GM19099 (cell line): ENCODE measurements around the gene CLSTN2.

Experiments
- POLR2A ChIP-seq: IDR thresholded peaks from 3 replicates; pipeline ENCODE4 v1.6.1; 2011; ENCODE audit warnings: low read depth; ENCODE audit not compliant: insufficient read length; ENCODE audit errors: extremely low read depth

The CLSTN2 gene

DNA sequence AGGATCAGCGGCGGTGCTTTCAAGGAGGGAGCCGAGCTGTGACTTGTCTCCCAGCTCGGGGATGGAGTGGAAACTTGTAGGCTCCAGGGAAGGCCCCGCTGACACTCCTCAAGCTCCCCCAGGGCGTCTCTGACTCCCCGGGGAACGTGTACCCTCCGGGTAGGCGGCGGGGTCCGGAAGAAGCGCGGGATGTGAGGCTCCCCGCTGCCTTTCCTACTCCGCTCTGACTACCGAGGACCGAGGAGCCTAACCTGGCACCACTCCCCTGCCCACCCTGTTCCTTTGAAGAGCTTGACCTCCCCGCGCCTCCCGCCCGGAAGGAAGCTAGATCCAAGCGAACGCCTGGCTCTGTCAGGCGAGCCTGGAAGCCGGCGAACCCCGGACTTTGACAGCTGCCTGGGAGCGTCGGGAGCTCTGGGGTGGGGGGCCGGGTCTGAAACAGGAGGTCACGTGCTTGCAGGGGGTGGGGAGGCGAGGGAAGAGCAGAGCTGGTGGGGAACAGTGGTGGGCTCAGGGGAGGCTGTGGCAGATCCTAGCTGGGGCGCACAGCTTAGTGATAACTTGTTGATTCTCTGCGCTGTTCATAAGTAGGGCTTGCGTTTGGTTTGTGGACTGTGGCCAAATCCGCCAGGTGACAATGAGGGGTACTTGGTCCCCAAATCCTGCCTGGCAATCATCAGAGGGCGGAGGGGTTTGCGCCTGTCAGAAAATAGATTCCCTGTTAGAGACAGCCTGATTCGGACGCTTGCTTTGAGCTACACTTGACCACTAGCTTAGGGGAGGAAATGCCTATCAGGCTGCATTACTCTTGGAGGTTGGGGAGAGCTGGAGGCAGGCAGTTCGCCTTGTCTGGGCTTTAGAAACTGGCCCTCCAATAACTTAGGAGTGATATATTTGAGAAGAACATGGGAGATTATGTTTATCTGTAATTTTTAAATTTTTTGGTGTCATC, 1.2 kb downstream of the CLSTN2 start:
- no peak for TF ChIP-seq POLR2A

DNA sequence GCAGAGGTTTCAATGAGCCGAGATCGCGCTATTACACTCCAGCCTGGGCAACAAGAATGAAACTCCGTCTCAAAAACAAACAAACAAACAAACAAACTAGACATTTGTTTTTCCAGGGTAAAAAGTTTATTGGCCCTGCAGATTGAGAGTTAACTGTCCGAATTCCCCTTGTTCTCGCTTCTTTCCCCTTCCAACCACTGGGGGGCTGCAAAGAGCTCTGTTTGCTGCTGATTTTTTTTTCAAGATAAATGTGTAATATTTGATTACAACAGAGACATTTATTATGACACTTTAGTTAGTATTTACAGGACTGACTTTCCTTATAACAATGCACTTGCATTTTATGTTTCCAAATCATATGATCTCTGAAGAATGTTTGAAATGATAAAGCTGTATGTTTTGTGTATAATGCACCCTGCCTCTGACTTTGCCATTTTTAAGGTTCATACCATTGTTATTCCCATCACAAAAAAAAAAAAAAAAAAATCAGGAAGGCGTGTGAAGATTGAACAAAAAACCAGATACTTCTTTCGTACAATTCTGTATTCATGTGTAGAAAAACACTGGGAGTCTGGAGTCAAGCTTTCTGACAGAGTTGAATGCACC, 2.8 kb downstream of the CLSTN2 start:
- no peak for TF ChIP-seq POLR2A

DNA sequence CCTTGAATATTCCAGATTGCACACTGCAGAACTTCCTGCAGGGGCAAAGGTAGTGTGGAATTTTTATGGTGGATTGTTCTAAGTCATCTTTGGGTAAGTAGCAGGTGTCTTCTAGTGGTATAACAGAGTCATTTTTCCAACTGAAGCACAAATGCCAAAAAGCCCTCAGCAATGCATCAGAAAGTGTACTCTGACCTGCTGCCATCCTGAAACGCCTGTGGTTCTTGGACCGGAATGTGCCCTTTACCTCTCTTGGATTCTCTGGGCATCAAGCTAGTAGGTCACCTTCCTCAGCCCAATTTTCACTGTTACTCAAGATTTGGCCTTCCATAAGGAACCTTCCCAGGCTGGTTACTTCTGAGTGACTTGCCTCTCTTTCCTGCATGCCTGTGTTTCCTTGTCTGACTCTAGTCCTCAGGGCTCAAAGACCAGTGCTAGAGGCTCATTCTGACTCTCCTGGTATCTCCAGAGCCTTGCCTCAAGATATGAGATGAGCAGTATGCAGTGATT, 4.8 kb downstream of the CLSTN2 start:
- no peak for TF ChIP-seq POLR2A

DNA sequence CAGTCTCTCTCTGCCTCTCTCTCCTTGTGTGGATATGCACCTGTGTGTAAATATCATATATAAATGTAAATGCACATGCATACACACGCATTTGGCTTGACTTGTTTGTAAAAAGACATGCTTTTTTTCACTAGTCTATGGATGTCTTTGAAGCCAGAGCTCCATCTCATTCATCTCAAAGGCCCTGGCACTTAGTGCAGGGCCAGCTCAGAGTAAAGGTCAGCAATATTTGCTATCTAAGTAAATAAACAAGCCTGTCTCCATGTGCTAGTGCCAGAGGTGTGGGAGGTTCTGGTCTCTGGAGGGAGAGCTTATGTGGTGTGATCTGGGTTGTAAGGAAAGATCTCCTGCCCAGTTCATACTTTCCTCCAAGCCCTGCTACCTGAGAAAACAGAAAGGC, 5.6 kb downstream of the CLSTN2 start:
- no peak for TF ChIP-seq POLR2A

DNA sequence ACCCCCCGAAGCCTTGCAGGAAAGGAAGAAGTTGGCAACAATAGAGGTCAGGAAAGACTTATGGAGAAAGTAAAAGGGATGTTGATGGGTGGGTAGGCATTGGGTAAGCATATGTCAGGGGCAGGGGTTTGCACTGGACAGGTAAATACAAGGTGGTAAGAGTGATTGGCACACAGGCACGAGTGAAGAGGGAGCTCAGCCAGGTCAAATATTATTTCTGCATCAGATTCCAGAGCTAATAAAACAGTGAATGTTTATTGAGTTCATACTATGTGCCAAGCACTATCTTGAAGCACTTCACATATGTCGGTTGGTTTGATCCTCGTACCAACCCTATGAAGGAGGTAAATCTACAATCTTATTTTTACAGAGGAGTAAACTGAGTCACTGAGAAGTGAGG, 6.6 kb downstream of the CLSTN2 start:
- no peak for TF ChIP-seq POLR2A

DNA sequence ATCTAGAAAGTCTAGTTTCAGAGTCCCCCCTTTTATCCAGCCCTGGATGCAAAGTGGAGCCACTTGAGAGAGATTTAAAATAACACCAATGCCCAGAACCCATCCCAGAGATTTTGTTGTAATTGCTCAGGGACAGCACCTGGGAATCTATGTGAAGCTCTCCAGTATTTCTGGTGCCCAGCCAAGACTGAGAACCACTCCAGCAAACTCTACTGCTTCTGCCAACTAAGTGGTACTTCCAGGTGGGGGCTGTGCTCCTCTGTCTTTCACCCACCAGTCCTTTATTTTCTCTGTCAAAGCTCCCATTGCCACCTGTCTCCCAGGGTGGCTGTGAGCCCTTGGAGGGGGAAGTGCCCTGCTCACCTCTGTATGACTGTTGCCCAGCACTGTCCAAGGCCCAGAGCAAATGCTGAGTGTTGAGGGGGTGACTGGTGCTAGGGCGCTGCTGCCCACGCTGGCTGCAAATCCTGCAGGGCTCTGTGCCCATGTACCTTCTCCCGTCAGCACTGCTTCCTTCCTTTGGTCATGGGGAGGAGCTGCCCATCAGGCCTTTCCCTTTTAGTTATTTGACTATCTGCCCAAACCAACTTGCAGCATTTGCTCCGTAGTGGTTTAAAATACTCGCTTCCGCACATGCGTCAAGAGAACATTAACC, 9.4 kb downstream of the CLSTN2 start:
- TF ChIP-seq POLR2A: no peak

DNA sequence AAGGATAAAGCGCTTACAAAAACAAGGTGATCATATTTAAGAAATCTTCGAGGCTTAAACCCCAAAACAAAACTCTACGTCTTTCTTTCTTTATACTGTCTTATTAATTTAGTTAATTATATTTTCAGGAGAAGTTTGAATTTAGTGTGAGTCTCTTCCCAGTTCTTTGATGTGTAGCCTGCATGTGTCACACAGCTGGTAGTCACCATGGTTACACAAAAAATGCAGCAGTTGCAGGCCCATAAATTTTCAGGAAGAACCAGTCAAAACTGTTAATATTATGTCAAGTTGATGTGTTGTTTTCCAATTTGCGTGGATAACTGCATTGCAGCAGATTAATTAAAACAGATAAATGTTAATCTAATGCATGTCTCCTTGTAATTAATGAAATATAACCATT, 10.4 kb downstream of the CLSTN2 start:
- no peak for TF ChIP-seq POLR2A

DNA sequence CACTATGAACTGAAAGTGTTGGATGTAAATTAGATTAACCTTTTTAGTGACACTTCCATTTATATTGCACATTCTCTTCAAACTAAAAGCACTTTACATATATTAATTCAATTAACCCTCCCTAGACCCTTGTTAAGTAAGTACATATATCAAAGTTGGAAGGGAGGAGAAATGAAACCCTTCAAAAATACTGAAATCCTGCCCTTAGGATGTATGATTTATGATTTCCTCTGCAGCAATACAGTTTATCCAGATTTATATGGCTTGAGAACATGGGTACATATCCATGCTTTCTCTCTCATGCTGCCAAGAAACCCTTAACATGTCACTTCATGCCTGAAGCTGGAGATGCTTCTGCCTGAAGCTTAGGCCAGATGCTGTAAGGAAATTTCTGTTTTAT, 11.0 kb downstream of the CLSTN2 start:
- TF ChIP-seq POLR2A: no peak

DNA sequence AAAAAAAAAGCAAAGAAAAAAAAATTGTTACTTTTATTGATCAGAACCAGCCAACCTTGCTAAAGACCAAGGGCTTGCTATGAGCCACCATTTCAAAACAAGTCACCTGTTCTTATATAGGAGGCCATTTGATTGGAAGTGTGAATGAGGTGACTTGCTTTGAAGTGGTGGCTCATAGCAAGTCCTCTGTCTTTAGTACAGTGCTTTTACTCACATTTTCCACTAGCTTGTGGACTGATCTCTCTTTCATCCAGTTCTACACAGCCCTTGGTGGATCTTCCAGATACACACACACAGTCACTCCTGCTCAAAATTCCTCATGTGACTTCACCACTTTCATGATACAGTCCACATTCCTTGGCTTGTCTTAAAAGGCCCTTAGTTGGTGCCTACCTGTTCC, 13.5 kb downstream of the CLSTN2 start:
- no peak for TF ChIP-seq POLR2A

DNA sequence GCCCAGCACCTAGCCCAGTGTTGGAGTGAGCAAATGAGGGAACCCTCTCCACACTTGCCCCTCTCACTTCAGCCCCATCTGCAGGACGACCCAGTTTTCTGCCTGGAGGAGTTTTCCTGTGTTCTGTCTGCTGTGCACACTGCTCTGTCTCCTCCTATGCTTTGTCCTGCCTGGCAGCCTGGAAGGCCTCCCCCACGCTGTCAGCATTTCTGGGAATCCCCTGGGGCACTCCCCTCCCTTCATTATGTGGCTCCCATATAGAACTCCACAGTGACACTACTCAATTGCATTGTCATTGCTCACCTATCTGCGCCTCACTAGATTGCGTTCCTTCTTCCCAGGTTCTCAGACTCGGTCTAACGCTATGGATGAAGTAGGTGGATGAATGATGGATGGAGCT, 13.9 kb downstream of the CLSTN2 start:
- TF ChIP-seq POLR2A: no peak

DNA sequence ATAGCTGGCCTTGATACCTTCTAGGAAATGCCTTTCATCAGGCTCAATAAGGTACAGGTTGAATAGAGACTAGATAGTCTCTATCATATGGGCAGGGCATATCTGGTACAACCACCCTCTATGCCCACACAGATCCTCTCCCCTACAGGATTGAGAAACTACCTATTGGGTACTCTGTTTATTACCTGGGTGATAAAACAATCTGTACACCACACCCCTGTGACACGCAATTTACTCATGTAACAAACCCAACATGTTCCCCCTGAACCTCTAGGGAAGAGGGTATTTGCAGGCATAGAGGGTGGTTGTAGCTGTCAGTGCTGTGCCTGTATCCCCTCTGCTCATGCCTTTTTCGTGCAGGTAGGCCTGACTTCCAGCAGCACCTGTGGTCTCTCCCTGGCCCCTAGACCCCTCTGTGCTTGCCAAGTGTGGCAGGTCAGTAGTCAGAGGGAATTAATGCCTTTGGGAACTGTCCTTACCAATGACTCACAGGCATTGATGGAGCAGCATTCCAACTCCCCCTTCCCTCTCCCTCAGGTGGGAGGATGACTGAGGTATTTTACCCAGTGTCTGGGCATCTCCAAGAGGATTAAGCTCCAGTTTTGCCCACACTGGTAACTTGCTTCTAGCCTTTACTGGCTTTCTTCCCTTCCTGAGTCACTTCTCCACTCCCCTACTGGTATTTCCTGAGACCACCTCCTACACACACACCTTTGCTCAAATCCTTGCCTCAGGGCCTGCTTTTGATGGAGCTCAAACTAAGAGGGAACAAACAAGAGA, 18.3 kb downstream of the CLSTN2 start:
- no peak for TF ChIP-seq POLR2A

DNA sequence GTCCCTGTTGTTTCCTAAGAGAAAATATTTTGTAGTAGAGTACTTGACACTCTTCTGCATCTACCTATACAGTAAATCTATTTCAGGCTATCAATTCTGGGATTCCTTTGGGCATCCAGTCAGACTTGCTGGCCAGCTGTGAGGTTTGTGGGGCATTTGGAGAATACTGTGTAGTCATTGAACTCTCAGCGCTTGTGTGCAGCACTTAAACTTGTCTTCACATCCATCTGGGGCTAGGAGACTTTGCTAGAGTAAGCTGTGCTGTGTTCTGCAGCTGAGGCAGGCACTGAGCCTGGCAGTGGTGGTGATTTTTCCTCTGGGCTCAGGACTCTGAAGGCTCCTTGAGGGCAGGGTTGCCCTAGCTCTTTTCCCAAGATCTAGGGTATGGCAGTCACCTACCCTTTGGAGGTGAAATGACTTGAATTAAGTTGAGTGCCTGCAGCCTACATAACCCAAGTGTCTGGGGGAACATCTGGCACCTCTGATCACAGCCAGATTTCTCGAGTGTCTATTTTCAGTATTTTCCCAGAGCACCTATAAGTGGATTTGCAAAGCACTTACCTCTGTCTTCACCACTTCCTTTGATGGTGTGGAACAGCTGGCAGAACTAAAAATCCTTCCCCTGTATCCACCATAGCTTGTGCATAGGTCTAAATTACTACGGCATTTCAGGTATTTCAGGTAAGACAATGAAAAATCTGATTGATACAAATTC, 19.3 kb downstream of the CLSTN2 start:
- TF ChIP-seq POLR2A: no peak

DNA sequence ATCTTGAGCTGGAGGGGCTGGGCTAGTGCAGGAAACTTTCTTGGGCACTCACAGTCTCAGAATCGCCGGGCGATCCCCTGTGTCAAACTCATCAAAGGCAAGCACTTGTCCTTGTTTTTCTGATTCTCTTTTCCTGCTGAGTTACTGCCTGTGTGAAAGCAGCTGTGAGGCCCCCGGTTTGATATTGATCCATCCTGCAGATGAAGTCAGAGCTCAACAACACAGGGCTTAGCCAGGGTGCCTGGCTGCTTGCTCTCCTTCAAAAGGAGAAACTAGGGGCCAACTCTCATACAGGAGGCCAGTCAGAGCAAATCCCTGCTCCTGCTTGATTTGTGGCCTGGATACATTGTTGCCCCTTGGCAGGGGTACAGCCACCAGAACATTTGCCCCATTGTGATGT, 22.9 kb downstream of the CLSTN2 start:
- no peak for TF ChIP-seq POLR2A

DNA sequence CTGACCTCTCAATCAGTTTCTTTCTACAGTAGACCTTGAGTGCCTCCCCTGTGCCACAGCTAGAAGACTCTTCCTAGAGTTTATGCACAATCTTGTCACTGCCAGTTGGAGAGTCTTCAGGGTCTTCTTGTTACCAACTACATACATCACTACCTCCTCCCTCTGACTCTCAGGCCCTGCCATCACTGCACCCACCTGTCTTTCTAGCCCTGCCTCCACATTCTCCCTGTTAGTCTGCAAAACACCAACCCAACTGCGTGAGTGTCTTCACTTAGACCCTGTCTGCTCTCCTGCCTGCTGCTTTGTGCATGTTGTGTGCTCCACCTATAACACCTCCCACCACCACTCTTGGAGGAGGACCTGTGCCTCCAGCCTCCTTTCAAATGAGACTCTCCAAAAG, 34.4 kb downstream of the CLSTN2 start:
- TF ChIP-seq POLR2A: no peak
